GM21576 (cell line): ENCODE measurements around the gene SRRD.

Source experiments
- ATAC-seq: cut with Tn5 transposase; IDR thresholded peaks from one replicate; pipeline ENCODE4 v1.9.1; 2021; ENCODE audit warnings: mild to moderate bottlenecking, moderate library complexity; ENCODE audit not compliant: unreplicated experiment

The SRRD gene

DNA sequence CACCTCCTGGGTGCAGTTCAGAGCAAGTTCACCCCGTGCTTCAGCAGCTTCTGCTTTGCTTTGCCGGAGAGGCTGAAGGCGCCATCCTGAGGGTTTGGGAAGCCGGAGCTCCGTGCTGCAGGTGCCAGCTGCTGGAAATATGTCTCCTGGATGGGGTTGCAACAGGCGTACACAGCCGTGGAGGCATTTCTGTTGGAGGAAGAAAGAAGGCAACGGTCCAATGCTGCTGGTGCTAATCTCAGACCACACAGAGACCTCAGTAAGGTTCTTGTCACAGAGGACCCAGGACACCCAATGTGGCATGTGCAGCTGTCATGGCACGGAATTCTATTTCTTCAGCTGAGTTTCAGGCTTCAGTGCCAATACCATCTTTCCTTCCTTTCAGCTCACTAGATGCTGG is 30.5 kb upstream of the SRRD start:
- ATAC-seq = no peak

DNA sequence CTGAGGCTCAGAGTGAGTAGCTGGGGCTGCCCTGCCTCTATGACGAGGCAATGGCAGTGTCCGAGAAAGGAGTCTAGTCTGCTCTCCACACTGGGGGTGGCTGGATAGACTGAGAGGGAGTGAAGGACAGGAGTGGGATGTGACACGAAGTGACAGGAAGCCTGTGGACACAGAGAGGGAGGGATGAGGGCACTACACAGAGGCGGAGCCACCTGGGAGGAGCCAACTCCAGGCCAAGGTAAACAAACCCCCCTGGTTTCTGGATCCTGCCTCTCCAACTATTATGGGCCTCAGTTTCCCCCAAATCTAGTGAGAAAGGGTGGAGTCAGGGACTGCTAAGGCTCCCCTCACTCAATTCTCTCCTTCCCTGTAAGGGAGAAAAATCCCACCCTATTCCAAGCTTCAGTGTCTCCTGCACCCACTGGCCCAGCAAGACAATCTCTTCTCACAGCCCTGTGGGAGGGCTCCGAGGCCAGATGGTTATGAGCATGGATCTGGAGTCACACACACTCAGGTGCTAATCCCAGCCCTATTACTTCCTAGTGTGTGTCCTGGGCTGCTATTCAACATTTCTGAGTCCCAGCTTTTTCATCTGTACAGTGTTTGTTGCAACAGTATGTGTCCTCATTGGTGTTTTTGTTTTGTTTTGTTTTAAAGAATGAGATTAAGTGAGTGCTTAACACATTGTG is 29.7 kb upstream of the SRRD start:
- ATAC-seq = no peak

DNA sequence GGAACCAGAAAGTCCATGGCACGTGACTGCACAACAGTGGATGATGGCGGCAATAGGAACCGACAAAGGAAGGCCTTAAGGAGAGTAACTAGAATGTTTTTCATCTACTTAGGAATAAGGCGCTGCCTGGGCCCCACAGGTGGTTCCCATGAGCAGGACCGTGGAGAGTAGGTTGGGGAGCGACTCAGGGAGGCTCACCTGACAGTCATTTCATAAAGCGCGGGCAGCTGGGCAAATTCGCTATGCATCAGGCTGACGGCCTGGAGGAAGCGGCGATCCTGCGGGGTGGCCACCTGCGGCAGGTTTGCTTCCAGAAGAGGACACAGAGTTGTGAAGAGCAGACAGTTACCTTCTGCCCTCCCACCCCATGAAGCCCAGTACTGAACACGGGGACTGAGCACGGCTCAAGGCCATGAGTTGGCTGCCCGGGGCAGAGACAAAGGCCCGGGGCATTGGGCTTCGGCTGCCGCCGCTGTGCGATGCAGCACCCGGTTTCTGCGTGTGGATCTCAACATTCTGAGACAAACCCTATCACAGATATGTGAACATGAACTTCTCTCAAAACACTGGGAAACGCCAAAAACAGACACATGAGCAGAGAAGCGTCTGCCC is 25.9 kb upstream of the SRRD start:
- no peak for ATAC-seq

DNA sequence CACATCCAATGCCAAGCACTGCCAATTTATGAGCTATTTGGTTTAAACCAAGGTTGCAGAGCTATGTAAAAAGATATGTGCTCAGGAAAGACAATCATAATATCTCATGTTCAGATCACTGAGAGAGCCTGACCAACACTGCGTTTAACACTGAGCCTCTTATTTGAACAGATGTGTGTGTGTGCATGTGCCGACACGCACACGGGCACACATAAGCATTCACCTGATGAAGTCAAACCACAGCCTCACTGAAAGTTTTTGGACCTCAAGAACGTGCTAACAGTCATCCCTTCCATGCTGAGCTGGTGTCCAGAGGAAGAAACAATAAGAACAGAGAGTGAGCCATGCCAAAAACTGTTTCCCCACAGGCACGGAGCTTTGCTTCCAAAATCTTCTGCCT is 23.5 kb upstream of the SRRD start:
- no peak for ATAC-seq

DNA sequence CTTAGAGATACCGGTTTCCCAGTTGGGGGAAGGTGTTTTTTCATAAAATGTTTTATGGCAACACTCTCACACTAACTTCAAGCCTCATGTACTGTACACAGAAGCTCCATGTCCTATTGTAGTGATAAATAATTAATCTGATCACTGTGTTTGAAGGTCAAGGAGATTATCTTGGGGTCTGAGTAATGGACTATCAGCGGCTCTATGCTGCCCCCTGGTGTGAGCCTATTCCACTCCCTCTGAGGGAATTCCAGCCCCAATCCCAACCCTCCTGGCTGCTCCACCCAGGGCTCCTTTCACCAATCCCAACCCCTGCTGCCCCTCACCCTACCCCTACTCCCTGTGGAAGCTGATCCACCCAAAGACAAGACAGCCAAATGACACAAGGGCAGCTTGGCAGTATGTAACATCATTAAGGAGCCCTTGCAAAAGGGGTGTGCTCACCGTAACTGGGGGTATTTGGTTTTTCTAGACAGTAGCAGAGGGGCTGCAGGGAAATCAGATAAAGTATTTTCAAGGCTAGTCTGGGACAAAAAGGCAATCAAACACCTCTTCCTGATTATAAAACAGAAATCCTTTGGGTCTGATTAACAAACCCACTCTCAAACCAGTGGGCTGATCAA is 22.4 kb upstream of the SRRD start:
- ATAC-seq = no peak

DNA sequence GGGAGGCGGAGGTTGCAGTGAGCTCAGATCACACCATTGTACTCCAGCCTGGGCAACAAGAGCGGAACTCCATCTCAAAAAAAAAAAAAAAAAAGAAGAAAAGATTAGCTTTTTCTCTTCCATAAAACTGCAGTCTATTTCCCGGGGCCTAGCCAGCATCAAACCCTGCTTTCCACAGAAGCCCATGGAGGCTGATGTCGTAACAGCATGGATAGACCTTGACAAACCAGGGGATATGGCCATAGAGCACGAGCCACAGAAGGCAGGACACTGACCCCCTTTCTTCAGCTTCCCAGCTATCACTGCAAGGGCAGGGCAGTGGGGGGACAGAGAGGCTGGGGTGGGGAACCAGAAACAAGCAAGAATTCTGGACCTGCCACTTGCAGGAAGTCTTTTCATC is 21.6 kb upstream of the SRRD start:
- ATAC-seq = no peak

DNA sequence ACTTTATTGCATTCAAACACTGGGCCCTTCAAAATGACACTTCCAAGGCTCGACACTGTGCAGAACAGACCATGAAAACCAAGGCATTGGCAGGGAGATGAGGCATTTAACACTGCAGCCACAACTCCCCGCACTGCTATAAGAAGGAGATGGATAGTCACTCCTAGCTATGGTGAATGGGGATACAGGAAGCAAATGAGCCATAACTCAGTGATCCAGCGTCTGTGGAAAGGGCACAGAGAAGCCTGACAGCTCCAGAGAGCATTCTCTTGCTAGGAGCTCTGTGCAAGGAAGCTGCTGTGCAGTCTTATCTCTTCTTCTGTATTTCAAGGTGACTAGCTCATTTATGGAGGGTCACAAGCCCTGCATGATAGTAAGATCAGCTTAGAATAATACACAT is 21.0 kb upstream of the SRRD start:
- ATAC-seq = no peak

DNA sequence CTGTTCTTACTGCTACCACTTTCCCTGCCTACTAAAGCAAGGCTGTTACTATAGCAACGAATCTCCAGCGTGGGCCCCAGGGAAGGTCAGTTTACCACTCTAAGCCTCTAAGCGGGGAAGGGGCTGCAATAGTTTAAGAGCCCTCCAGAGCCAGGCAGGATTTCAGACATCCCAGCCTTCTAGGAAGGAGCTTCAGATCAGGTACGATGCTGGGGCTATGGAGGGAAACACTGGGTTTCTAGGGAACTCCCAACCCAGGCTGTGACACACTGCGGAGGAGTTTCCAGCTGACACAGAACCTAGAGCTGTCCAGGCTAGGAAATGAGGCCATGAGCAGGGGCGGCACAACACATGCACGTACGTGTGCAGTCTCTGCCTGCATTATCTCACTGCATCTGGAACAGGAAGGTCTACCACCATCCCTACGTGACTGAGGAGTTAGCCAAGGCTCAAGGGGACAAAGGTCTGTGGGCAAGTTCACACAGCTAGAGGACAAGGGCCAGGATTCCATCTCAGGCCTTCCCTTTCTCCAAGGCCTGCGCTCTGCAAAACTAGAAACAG is 20.5 kb upstream of the SRRD start:
- ATAC-seq = no peak

DNA sequence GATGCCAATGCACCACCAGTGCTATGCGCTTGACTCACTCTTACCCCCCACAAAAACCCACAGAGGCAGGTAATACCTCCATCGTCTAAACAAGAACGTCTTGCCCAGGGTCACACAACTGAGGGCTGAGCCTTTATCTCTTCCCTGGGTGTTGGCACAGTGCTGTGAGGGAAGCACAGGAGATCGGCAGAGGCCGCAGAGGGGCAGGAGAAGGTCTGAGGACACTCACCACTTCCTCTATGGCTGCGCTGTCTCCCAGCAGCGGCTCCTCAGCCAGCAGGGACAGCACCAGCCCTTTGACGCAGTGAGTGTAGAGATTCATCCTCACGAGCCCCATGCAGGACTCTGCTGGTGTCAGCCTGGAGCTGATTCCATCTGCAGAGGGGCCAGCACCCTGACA is 20.0 kb upstream of the SRRD start:
- ATAC-seq = no peak

DNA sequence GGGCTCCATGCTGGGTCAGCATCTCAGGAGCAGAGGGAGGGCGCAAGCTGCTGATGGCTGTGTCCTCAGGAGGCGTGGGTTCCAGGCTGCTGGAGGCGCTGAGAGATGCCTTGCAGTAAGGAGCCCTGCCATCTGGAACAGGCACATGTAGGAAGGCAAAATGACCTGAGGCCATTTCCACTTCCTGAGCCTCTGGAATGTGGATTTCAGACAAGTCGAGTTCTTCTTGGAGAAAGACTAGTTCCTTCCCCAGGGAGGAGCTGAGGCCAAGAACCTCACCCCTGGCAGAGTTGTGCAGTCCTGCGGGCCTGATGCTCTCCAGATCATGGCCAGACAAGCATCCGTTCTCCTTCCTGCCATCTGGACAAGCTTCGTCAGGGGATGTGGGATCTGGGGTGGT is 19.4 kb upstream of the SRRD start:
- no peak for ATAC-seq

DNA sequence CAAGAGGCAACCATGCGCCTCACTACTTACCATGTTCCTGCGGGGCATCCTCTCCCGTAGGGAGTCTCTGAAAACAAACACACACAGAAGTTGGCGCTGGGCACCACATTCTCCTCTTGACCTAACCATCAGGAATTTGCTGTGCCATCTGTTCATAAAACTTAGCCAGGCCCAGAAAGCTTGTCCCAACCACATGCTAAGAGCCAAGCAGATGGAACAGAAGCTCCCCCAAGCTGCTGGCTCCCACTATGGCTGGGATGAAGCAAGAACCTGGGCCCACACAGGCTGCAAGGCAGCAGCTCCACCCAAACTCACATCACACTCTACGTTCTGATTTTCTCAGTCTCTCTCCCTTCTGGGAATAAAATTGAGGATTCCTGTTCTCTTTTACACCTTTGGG is 17.5 kb upstream of the SRRD start:
- ATAC-seq = no peak

DNA sequence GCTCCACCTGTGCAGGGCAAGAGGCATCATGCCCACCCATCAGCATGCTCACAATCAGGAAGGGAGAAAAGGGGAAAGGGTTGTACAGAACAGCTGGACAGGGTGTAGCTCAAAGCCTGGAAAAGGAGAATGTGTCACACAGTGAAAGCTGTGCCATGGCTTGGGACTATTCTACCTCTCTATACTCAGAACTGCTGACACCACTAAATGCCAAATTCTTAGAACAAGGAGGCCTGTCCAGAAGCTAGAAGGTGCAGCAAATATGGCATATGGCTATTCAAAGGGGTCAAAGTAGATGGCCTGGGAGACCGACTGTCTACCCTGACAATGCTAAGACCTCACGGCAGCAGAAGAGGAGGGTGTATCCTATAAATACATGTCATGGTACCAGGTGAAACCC is 12.9 kb upstream of the SRRD start:
- no peak for ATAC-seq

DNA sequence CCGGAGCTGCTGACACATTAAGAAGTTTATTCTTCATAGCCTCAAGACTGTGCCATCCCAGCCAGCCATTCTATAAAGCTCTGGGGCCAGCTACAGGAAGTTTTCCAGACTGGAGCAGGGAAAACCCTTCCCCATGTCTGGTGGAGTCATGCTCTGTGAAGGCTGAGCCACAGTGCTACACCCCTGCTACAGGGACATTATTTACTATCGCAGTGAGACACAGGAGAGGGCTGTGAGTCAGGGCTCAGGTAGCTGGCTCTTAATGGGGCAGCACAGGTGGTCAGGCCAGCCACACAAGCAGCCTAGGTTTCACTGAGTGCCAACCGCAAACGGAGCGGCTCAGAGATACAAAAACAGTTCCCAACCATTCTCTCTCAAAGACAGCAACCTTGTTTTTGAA is 12.2 kb upstream of the SRRD start:
- ATAC-seq = no peak

DNA sequence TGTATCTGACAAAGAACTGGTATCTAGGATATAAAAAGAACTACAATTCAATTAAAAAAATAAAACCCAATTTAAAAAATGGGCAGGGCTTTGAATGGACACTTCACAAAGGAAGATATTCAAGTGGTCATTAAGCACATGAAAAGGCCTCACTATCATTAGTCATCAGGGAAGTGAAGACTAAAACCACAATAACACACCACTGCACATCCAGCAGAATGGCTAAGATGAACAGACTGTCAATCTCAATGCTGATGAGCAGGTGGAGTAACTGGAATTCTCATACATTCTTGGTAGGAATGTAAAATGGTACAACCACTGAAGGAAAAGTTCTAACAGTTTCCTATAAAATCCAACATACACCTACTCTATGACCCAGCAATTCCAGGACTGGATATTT is 9.0 kb upstream of the SRRD start:
- ATAC-seq = no peak

DNA sequence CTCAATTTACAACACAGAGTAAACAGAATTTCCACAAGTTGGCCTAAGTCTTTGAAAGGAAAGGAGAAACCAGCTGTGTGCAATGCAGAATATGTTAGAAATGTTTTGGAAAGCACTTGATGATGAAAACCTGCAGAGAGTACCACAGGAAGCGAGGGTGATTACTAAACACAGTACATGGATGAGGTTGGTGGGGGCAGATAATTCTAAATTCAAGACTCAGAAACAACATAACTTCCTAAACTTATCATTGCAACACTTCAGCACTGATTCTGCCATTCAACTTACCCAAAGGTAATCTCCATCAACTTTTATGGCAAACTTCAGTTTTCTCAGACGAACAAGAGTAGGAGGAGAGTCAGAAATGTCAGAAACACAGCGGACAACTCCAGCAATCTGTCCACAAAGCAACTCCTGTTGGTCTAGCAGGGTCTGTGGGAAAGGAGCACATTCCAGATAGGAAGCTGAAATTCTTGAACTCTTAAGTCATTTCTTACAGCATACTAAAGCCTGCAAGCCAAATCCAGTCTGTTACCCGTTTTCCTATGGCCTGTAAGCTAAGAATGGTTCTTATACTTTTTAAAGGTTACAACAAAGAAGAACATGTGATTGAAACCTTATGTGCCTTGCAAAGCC is 6.9 kb upstream of the SRRD start:
- ATAC-seq = no peak

DNA sequence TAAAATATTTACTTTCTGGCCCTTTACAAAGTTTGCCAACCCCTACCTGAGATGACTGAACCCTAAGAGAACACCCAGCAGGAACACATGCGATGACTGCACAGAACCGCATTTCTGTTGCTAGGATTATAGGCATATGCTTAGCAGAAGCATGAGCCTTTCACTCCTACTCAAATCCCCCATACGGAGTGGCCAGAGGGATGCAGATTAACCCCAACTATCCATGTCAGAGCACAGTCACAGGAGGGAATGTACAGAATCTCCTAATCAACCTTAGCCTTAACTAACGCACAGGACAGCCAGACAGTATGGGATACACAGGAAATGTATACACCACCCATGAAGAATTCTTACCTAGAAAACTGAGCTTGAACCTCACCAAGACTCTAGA is 6.3 kb upstream of the SRRD start:
- no peak for ATAC-seq

DNA sequence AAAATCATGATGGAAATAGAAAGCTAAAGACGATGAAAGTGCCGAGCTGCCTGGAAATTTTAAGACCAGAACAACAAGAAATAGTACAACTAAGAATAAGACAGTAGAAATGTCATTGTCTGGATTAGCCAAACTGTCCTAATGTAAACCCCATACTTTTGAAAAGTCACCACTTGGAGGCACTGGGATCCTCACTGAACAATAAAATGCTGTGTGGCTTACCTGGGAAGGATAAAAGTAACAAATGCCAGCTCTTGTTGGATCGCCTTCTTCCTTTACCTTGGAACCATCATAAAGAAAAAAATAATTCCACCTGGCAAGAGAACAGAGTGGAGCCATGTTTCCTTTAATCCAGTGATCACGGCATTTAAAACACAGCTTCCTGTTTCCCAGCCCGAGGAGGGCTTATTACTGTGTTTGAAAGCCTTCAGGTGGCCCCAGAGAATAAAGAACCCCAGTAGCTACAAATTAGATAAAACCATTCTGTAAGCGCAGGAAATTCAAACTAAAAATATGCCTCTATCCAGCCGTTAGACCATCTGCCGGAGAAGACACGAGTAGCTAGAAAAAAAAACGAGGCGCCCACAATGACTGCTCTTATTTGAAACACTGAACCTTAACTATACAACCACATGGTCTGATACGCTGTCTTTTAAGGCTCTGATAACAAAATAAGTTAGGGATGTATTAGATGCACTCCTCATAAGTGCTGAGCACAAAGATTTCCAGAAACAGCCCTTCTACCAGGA is 4.5 kb upstream of the SRRD start:
- no peak for ATAC-seq

DNA sequence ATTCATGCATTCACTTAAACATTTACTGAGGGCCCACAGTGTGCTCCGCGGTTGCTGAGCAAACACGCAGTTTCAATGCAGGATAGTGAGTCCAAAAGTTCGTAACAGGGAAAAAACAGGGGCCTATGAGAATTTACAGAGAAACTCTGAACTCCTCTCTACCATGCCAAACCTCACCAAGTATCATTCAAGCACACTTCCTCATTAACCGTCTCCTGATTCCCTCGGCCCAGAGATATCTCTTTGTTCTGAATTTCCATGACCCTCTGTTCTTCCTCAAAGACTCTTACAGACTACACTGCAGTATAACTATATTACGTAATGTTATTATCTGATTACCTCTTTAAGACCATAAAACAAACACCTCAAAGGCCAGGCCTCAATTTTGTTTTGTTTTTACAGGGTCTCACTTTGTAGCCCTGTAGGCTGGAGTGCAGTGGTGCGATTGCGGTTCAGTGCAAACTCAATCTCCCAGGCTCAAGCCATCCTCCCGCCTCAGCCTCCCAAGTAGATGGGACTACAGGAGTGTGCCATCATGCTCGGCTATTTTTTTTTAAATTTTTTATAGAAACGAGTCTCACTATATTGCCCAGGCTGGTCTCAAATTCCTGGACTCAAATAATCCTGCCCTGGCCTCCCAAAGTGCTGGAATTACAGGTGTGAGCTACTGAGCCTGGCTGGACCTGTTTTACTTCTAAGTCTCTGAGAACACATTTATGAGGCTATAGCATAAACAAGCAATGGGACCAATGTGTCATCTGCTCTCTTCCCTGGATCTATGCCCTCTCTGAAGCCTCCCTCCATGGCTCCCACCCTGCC is 3.7 kb upstream of the SRRD start:
- ATAC-seq = no peak

DNA sequence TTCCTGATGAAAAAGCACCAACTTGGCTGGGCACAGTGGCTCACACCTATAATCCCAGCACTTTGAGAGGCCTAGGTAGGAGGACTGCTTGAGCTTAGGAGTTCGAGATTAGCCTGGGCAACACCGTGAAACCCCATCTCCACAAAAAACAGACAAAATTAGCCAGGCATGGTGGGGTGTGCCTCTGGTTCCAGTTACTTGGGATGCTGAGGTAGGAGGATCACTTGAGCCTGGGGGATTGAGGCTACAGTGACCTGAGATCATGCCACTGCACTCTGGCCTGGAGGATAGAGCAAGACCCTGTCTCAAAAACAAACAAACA is 3.1 kb upstream of the SRRD start:
- no peak for ATAC-seq

DNA sequence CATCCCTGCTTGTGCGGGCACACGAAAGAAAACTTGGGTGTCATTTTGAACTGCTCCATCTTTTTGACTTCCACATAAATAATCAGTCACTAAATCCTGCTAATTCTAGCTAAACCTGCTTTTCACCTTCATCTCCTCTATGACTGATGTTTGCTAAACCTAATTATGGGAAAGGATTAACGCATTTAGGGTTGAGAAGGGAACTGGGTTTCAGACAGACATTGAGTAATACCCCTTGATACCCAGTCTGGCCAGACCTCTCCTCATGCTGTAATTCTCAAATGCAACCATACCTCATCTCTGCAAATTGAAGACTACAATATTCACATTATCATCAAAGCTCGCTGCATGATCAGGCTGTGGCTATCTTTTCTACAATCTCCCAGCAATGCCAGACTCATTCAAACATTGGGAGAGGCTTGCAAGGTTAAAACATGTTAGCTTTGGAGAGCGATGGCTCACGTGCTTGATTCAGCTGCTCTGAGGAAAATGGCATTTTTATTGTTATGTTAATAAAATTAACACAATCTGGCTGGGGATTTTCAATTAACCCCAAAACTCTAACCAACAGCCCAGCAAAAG is 2.5 kb upstream of the SRRD start:
- no peak for ATAC-seq
